GM18951 (cell line): Measurements from ENCODE around the gene ERG28.
A peak's percentile ranks its signal among the peaks of the same experiment; 100 is the strongest.
"Not testable (repeated sequence)": the region's sequence is repeated elsewhere in the genome, so short reads cannot be mapped to it uniquely, and the experiment has no call there.

Experiments
- POLR2A ChIP-seq: IDR thresholded peaks from 4 replicates; pipeline ENCODE4 v1.6.1; 2011; ENCODE audit warnings: mild to moderate bottlenecking; ENCODE audit not compliant: insufficient read length, insufficient read depth; ENCODE audit errors: extremely low read depth
- in situ Hi-C: fragments of 300-500 bp; cut with MboI; formaldehyde crosslinking; loops from one replicate; pipeline ENCODE4 v1.12.0; 2022; ENCODE audit warnings: low sequenced_read_pairs, mixed read lengths, inconsistent platforms; ENCODE audit not compliant: unreplicated experiment

ERG28 gene

GRCh38 chr14:75660630-75661498, at the start of gene ERG28, which contains the start of gene TTLL5:
TSS of gene ERG28 (minus strand) at chr14:75660876. CDS start at chr14:75657502, 3,374 bp downstream.
TSS of gene TTLL5 (plus strand) at chr14:75661246. CDS start at chr14:75663150, 1,904 bp downstream.
- in situ Hi-C loops, result loop anchor here (25.0 kb wide), 1 partner anchor 524 kb away; the partner anchor contains the start of gene NEK9
- TF ChIP-seq POLR2A, result peak; percentile 90

GRCh38 chr14:75709207-75709812, 48.6 kb upstream of the ERG28 start:
- in situ Hi-C loops, result loop anchor here (25.0 kb wide), 1 partner anchor 653 kb away; no protein-coding TSS in a partner anchor
- TF ChIP-seq POLR2A, result no peak

GRCh38 chr14:75705014-75705413, 44.3 kb upstream of the ERG28 start:
- in situ Hi-C loops, result loop anchor here (25.0 kb wide), 1 partner anchor 657 kb away; no protein-coding TSS in a partner anchor
- no peak for TF ChIP-seq POLR2A

GRCh38 chr14:75703467-75703866, 42.8 kb upstream of the ERG28 start:
- in situ Hi-C loops, result loop anchor here (25.0 kb wide), 1 partner anchor 659 kb away; no protein-coding TSS in a partner anchor
- TF ChIP-seq POLR2A, result no peak

- in situ Hi-C loops, result loop anchor here (25.0 kb wide), 1 partner anchor 660 kb away; no protein-coding TSS in a partner anchor
- TF ChIP-seq POLR2A, result no peak
Observed at GRCh38 chr14:75702616-75703261, 42.1 kb upstream of the ERG28 start.

- in situ Hi-C loops, result loop anchor here (25.0 kb wide), 1 partner anchor 660 kb away; no protein-coding TSS in a partner anchor
- no peak for TF ChIP-seq POLR2A
Observed at GRCh38 chr14:75702122-75702521, 41.4 kb upstream of the ERG28 start.

GRCh38 chr14:75700295-75700694, 39.6 kb upstream of the ERG28 start:
- in situ Hi-C loops, result loop anchor here (25.0 kb wide), 1 partner anchor 662 kb away; no protein-coding TSS in a partner anchor
- TF ChIP-seq POLR2A, result no peak

GRCh38 chr14:75699331-75699730, 38.7 kb upstream of the ERG28 start:
- in situ Hi-C loops, result no loop called here
- TF ChIP-seq POLR2A, result no peak

GRCh38 chr14:75697918-75698317, 37.2 kb upstream of the ERG28 start:
- no peak for TF ChIP-seq POLR2A
- in situ Hi-C loops, result no loop called here

- in situ Hi-C loops, result no loop called here
- TF ChIP-seq POLR2A, result no peak
Observed at GRCh38 chr14:75697386-75697785, 36.7 kb upstream of the ERG28 start.

GRCh38 chr14:75695025-75695424, 34.3 kb upstream of the ERG28 start:
- in situ Hi-C loops, result not testable (repeated sequence)

GRCh38 chr14:75690010-75690409, 29.3 kb upstream of the ERG28 start:
- TF ChIP-seq POLR2A, result no peak
- in situ Hi-C loops, result no loop called here

GRCh38 chr14:75689012-75689411, 28.3 kb upstream of the ERG28 start:
- TF ChIP-seq POLR2A, result no peak
- in situ Hi-C loops, result no loop called here
